HG03439 (cell line): Measurements from ENCODE around the gene DPYD.

Experiments
- ATAC-seq: cut with Tn5 transposase; IDR thresholded peaks from one replicate; pipeline ENCODE4 v1.9.1; 2021; ENCODE audit warnings: mild to moderate bottlenecking, moderate library complexity; ENCODE audit not compliant: unreplicated experiment

DPYD gene

GRCh38 chr1:97630948-97631347 is 289.9 kb downstream of the DPYD start:
- ATAC-seq, result no peak

DNA sequence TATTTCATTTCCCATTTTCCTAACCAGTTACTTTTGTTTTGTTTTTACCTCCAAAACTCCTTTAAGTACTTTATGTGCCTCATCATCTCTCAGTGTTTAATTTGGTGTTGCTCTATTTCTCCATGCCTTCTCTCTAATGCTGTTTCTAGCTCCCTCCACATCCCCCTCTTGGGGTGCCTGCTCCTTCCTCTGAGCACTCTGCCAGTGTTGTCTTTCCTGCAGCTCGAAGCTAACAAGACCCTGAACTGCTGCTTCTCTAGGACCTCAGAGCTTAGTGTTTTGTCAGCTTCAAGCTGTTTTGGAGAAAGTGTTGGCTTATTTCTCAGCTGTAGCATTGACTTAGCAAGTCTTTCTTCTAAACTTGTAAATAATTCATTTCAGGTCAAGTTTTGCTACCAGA is 290.6 kb downstream of the DPYD start:
- ATAC-seq, result no peak

GRCh38 chr1:97623220-97623619 is 297.6 kb downstream of the DPYD start:
- no peak for ATAC-seq

- ATAC-seq, result no peak
Observed at GRCh38 chr1:97621955-97622354, 298.9 kb downstream of the DPYD start.

- no peak for ATAC-seq
Observed at GRCh38 chr1:97619706-97620105, 301.1 kb downstream of the DPYD start.

DNA sequence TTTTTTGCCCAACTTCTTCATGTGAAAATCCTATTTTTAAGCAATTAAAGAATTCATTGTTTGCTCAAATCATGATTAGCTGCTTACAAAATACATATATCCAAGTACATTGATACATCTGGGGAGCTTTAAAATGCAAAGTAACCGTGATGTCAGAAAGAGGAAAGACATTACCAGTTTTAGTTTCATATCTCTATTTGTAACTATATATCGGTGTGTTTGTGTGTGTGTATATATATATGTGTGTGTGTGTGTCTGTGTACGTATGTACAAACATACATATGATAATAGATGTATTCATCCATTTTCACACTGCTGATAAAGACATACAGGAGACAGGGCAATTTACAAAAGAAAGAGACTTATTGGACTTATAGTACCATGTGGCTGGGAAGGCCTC is 310.1 kb downstream of the DPYD start:
- ATAC-seq, result no peak

DNA sequence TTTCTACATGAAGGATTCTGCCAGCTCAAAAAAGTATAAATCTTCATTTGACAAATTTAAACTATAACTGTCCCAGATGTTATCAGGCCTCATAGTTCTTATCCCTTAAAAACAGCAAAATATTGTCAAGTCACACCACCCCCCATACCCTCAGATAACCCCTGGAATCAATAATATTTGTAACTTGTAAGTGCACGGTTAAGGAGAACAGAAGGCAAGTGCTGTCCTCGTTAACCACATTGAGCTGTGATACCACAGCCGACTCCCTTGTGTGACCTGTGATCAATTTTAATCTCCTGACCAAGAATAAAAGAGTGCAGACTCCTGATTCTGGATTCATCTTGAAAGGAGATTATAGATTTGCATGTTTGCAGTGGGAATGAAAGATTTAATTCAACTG is 310.7 kb downstream of the DPYD start:
- ATAC-seq, result no peak

DNA sequence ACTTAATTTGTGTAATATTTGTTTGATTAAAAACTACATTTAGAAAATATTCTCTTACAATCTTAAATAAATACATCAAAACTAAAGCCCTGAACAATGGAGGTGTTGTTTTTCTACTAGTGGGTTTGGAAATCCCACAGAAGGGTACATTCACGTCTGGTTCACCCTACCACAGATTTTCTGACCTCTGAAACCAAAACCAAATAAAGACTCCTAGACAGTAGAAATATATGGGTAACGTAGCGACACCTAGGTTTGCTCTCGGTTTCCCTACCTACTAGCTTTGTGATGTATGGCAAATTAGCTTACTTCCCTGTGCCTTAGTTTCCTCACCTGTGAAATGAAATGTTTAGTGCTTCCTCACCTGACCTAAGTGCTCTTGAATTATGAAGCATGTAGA is 312.6 kb downstream of the DPYD start:
- no peak for ATAC-seq

DNA sequence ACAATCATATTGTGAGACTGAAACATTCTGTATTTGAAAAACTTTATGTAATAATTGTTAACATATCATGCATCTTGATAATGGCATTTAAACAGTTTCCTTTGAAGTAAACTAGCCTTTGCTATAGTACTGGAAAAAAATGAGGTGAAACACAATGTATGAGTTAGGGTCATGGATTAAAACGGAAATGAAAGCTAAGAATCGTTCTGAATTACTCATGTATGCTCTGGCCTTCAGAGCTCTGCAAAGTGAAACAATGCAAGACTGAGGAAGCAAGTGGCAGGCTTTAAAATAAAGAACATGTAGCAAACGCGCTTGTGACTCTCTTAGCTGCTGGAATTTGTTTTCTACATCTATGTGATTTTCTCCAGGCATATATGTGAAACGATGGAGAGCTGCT is 317.1 kb downstream of the DPYD start:
- no peak for ATAC-seq

- no peak for ATAC-seq
Observed at GRCh38 chr1:97603218-97603617, 317.6 kb downstream of the DPYD start.

DNA sequence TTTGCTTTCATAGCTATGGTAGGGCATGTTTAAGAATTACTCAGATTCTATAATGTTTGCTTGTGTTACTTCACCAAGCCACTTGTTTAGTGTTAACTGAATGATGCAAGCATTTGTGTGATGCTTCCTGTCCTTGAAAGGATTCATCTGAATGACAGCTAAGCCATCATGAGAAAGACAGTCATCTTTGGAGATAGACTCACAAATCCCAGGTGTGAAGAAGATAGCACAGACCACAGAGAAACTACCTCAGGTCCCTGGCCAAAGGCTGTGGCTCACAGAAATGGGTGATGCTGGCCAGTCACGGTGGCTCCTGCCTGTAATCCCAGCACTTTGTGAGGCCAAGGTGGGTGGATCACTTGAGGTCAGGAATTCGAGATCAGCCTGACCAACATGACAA is 321.4 kb downstream of the DPYD start:
- no peak for ATAC-seq

DNA sequence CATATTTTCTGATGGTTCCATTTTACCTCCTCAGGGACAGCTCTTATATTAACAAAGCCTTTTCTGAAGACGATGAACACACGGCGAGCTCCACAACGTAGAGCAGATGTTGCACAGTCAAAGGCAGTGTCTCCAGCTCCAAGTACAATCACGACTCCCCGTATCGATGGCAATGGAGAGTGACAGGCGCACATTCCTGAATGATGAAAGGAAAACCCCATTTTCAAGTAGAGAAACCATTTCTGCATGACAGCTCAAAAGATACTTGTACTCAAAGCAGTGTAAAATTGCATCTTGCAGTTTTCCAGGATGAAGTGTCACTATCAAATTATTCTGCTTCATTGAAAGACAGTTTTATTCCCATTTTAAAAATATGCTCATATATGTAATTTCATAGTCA is 327.6 kb downstream of the DPYD start:
- no peak for ATAC-seq

- no peak for ATAC-seq
Observed at GRCh38 chr1:97588772-97589171, 332.1 kb downstream of the DPYD start.

DNA sequence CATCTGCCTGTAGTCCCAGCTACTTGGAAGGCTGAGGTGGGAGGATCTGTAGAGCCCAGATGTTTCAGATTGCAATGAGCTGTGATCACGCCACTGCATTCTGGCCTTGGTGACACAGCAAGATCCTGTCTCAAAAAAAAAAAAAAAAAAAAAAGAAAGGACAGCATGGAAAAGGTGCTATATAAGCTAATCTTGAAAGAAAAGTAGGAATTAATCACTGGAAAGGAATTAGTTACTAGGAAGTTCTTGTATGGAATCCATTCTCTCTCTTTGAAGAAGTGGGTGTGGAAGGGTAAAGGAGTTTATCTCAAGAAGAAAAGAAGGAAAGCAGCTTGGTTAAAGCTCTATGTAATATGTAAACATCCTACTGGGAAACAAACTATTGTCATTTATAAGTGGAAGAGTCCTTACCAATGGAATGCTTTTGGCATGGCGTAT is 339.2 kb downstream of the DPYD start:
- no peak for ATAC-seq

DNA sequence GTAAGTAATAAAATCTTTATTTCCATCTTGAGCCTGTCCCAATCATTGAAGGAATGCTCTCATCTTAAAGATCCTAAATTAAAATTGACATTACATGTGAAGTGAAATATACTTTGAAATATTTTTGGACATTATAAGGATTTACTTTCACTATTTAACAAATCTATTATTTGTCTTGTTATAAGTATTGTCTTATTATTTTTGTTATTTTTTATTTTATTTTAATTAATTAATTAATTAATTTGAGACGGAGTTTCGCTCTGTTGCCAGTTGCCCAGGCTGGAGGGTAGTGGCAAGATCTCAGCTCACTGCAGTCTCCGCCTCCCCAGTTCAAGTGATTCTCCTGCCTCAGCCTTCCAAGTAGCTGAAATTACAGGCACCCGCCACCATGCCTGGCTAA is 343.2 kb downstream of the DPYD start:
- ATAC-seq, result no peak

- no peak for ATAC-seq
Observed at GRCh38 chr1:97573553-97573952, 347.3 kb downstream of the DPYD start.

DNA sequence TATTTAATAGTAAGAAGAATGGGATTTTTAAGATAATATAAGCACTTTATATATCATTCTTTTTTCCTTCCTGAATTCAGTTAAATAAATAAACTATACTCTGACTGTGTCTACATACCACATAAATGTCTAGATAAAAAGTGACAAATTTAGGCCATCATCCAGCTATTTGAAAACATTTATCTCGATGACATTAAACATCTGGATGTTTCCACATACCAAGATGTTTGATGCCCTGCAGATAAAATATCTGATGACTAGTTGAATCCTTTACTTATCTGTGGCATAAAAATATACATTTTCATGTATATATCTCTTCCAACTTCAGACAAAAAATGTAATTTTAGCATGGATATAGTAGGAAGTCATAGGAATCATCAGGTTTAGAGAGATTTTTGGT is 348.3 kb downstream of the DPYD start:
- ATAC-seq, result no peak

DNA sequence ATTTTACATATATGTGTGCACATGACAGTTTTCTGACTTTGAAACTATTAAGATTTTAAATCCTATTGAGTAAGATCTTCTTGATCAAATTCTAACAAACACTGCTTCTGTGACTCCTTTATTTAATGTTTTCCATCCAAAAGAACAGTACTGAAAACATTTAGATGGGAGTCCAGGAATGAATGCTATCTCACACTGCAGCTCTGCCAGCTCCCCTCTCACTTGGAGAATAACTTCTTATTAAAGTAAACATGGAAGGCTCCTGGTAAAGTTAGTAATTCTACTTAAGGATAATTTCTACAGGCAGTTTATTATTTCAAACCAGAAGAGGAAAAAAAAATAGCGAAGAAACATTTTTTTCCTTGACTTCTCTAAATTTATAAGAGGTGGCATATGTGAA is 349.1 kb downstream of the DPYD start:
- no peak for ATAC-seq

DNA sequence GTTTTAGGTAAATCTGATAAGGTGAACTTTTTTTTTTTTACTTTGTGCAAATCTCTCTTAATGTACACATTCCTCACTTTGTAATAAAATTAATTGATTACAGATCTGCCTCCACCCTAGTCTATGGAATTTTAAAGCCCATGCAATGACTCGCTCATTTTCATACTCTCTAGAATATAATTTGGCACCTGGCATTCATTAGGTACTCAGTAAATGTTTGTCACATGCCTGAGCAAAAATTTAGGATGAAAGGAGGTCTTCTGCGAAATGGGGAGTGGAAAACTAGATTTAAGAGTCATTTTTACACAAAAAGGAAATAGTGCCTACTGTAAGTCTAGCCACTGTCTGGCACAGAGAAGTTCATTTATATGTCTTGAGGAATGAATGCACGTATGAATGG is 350.1 kb downstream of the DPYD start:
- no peak for ATAC-seq

DNA sequence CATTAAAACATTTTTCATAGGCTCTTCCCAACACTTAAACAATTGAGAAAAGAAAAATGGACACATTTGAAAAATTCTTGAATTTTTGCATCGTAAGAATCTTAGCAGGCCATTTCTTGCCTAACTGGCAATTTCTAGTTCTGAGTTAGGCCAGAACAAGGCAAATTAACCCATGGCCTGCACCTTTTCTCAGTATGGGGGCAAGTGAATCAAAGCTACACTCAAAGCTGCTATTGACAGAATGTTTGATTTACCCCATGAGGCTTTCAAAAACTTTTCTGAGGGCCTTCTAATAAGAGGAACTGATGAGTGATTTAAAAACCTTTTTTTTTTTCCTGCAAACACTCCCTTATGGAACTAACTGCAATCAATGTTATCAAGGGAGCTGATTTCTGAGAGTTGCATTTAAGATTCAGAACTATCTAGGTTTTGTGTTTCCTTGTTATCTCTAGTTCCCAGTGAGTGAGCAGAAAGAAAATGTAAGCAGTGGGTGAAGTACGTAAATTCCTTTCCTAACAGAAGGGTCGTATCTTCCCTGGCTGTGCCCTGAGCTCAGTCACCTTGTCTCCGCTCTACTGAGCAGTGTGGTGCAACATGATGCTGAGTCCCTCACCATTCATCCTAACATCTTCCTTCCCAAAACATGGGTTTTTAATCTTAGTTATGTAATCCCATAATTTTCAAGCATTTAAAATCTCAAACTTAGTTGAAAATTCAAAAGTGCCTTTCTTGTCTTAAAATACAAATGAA is 353.7 kb downstream of the DPYD start:
- no peak for ATAC-seq

- no peak for ATAC-seq
Observed at GRCh38 chr1:97565886-97566285, 354.9 kb downstream of the DPYD start.

- ATAC-seq, result no peak
Observed at GRCh38 chr1:97563926-97564325, 356.9 kb downstream of the DPYD start.

DNA sequence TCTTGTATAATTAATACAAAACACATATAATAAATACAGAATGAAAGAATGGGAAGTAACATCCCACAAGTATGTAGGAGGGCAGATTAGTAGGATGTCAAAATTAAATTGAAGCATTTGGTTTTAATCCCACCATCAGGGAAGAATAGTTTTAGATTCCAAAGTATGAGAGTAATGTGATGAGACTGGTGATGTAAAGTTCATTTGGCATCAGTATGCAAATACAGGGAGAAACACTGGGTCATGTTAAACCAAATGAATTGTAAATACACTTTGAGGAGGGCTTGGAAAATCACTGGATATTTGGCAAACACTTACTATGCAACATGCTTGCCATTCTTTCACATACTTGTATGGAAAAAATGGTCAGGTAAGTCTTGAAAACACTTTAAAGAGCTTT is 358.8 kb downstream of the DPYD start:
- ATAC-seq, result no peak
